OCI-LY3 (cell line): ENCODE results near the gene PXYLP1.

ENCODE experiments used
- H2AFZ ChIP-seq: fragments of 200-600, 300-600 bp; shearing (Covaris generic); 2 replicates; pipeline ENCODE4 v1.6.0; 2014; ENCODE audit warnings: antibody characterized with exemption, low read depth, low read length
- H3K27ac ChIP-seq: fragments of 200-600, 300-600 bp; sonication (generic); 2 replicates; pipeline ENCODE4 v1.5.1; 2014; ENCODE audit warnings: mild to moderate bottlenecking, low read length, moderate library complexity, mixed read lengths
- H3K27me3 ChIP-seq: fragments of 200-600, 300-600 bp; sonication (generic); 2 replicates; pipeline ENCODE4 v1.6.1; 2014; ENCODE audit warnings: low read depth, low read length, mixed read lengths
- H3K36me3 ChIP-seq: fragments of 200-600, 300-600 bp; sonication (generic); replicated peaks from 2 replicates; pipeline ENCODE3; 2014; ENCODE audit warnings: low read depth, low read length, mixed read lengths
- H3K4me1 ChIP-seq: fragments of 300-600, 200-600 bp; sonication (generic); 2 replicates; pipeline ENCODE4 v1.6.1; 2014; ENCODE audit warnings: low read length, mixed read lengths
- H3K4me2 ChIP-seq: fragments of 200-600, 300-600 bp; sonication (generic); 2 replicates; pipeline ENCODE4 v1.6.1; 2014; ENCODE audit warnings: low read length, mixed read lengths
- H3K4me3 ChIP-seq: fragments of 300-600, 200-600 bp; sonication (generic); 2 replicates; pipeline ENCODE4 v1.5.1; 2014; ENCODE audit warnings: antibody characterized with exemption, mild to moderate bottlenecking, low read length, moderate library complexity
- H3K79me2 ChIP-seq: fragments of 300-600, 200-600 bp; shearing (Covaris generic); 2 replicates; pipeline ENCODE4 v1.6.1; 2014; ENCODE audit warnings: mild to moderate bottlenecking, low read length, mixed read lengths
- H3K9ac ChIP-seq: fragments of 300-600, 200-600 bp; shearing (Covaris generic); 2 replicates; pipeline ENCODE4 v1.6.0; 2014; ENCODE audit warnings: mild to moderate bottlenecking, low read length, moderate library complexity
- H3K9me3 ChIP-seq: fragments of 200-600, 300-600 bp; shearing (Covaris generic); 2 replicates; pipeline ENCODE4 v1.6.1; 2014; ENCODE audit warnings: low read length, mixed read lengths; ENCODE audit not compliant: insufficient read depth
- H4K20me1 ChIP-seq: fragments of 200-600, 300-600 bp; sonication (generic); 2 replicates; pipeline ENCODE4 v1.6.1; 2016; ENCODE audit warnings: low read length, mixed read lengths; ENCODE audit not compliant: insufficient read depth
- EZH2phosphoT487 ChIP-seq: fragments of 200-600 bp; shearing (Covaris generic); IDR thresholded peaks from 2 replicates; pipeline ENCODE4 v1.6.1; 2018; ENCODE audit warnings: antibody characterized with exemption, mixed run types, low read depth
- TF ChIP-seq, protein P1 (sequence below): fragments of 200-600, 300-600 bp; sonication (generic); IDR thresholded peaks from 2 replicates; pipeline ENCODE4 v1.5.1; 2014; ENCODE audit warnings: antibody characterized with exemption, low read length, low read depth

PXYLP1 gene

DNA sequence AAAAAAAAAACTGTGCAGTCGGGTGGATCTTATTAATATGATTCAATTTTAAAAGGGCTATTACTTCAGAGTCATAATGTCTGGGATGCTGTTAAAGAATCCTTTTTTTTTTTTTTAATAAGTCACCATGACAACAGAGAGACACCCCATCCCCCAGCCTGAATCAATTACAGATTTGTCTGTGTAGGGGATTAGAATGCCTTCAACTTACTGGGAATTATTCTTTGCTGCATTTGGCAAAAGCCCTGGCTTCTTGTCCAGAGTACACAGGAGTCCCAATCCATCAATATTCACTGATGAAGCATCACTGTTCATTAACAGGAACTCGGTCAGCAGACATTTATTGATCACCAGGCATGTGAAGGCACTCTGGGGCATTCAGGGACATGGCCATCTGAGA is 12.7 kb upstream of the PXYLP1 start:
- no peak overlapping the region for H3K4me2 ChIP-seq
- peaks cover 7% of the 10 kb centered on the region; the same call in 1 of the 2 replicates for H3K27me3 ChIP-seq
- H4K20me1 ChIP-seq, result no peaks in the 10 kb centered on the region
- H3K9me3 ChIP-seq, result no peaks in the 10 kb centered on the region
- H2AFZ ChIP-seq, result no peak overlapping the region
- no peak for TF ChIP-seq EZH2phosphoT487
- TF ChIP-seq, protein P1, sequence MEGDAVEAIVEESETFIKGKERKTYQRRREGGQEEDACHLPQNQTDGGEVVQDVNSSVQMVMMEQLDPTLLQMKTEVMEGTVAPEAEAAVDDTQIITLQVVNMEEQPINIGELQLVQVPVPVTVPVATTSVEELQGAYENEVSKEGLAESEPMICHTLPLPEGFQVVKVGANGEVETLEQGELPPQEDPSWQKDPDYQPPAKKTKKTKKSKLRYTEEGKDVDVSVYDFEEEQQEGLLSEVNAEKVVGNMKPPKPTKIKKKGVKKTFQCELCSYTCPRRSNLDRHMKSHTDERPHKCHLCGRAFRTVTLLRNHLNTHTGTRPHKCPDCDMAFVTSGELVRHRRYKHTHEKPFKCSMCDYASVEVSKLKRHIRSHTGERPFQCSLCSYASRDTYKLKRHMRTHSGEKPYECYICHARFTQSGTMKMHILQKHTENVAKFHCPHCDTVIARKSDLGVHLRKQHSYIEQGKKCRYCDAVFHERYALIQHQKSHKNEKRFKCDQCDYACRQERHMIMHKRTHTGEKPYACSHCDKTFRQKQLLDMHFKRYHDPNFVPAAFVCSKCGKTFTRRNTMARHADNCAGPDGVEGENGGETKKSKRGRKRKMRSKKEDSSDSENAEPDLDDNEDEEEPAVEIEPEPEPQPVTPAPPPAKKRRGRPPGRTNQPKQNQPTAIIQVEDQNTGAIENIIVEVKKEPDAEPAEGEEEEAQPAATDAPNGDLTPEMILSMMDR, result no peak
- no peak overlapping the region for H3K27ac ChIP-seq
- H3K4me3 ChIP-seq, result no peak overlapping the region
- no peaks in the 10 kb centered on the region for H3K36me3 ChIP-seq
- no peaks in the 10 kb centered on the region for H3K4me1 ChIP-seq
- no peak overlapping the region for H3K9ac ChIP-seq
- H3K79me2 ChIP-seq, result no peaks in the 10 kb centered on the region

DNA sequence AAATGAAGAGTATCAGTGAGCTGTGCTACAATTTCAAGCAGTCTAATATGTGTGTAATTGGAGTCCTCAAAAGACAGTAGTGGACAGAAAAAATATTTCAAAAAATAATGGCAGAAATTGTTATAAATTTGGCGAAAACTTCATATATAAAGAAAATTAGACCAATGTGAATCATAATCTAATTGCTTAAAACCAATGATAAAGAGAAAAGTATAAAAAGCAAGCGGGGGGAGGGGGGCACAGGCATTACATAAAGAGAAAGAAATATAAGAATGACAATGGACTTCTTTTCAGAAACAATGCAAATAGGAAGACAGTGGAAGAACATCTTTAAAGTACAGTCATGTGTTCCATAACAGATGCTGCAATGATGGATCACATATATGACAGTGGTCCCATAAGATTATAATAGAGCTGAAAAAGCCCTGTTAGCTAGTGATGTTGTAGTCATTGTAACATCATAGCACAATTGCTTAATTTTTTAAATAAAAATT is 7.9 kb upstream of the PXYLP1 start:
- Histone ChIP-seq H3K79me2 (no peaks in the 10 kb centered on the region), H2AFZ (no peak overlapping the region), H3K4me1 (no peaks in the 10 kb centered on the region), H4K20me1 (no peaks in the 10 kb centered on the region), H3K4me2 (no peak overlapping the region), H3K9me3 (no peaks in the 10 kb centered on the region), H3K27ac (no peak overlapping the region), H3K36me3 (no peaks in the 10 kb centered on the region), H3K9ac (no peak overlapping the region), H3K27me3 (peaks cover 10% of the 10 kb centered on the region; the same call in 1 of the 2 replicates), H3K4me3 (no peak overlapping the region)
- TF ChIP-seq EZH2phosphoT487, result no peak
- TF ChIP-seq, protein P1, result no peak

DNA sequence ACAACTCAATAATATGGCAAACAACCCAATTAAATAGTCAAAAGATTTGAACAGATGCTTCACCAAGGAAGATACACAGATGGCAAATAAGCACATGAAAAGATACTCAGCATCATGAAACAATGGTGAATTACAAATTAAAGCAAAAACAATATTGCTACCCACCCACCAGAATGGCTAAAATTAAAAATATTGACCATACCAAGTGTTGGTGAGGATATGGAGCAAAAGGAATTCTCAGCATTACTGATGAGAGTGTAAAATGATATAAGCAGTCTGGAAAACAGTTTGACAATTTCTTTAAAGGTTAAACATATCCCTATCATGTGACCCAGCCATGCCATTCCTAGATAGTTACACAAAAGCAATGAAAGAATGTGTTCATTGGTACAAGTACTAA is 5.7 kb upstream of the PXYLP1 start:
- H2AFZ ChIP-seq, result no peak overlapping the region
- peaks cover 10% of the 10 kb centered on the region; the same call in 1 of the 2 replicates for H3K27me3 ChIP-seq
- no peaks in the 10 kb centered on the region for H3K36me3 ChIP-seq
- H4K20me1 ChIP-seq, result no peaks in the 10 kb centered on the region
- H3K4me2 ChIP-seq, result no peak overlapping the region
- no peaks in the 10 kb centered on the region for H3K4me1 ChIP-seq
- no peak overlapping the region for H3K4me3 ChIP-seq
- H3K79me2 ChIP-seq, result no peaks in the 10 kb centered on the region
- H3K9ac ChIP-seq, result no peak overlapping the region
- no peak for TF ChIP-seq EZH2phosphoT487
- TF ChIP-seq, protein P1, result no peak
- H3K9me3 ChIP-seq, result no peaks in the 10 kb centered on the region
- H3K27ac ChIP-seq, result no peak overlapping the region

DNA sequence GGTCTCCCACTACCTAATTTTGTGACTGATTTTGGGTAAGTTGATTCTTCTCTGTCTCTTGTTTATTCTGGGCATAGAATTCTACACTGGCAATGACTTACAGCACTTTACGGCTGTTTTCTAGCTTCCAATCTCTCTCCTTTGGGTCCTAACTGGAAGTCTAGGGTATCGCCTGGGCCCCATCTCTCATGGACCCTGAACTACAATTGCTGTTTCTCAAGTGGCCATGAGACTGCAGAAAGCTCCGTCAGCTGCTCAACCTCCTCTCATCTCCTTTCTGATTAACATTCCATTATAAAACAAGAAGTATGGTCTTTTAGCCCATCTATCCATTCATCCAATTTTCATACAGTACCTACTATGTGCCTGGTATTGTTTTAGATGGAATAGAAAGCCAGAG is 4.4 kb upstream of the PXYLP1 start:
- TF ChIP-seq EZH2phosphoT487, result no peak
- TF ChIP-seq, protein P1, result no peak

More for the DNA sequence above, 4.4 kb upstream of the PXYLP1 start:
- H3K9me3 ChIP-seq, result no peaks in the 10 kb centered on the region
- no peaks in the 10 kb centered on the region for H3K36me3 ChIP-seq
- H3K4me3 ChIP-seq, result no peak overlapping the region
- no peak overlapping the region for H3K4me2 ChIP-seq
- H3K27ac ChIP-seq, result no peak overlapping the region
- H3K79me2 ChIP-seq, result no peaks in the 10 kb centered on the region
- no peak overlapping the region for H2AFZ ChIP-seq
- 0 out of 2 replicates have a peak, but pooled peaks cover 4% of the 10 kb centered on the region for H3K27me3 ChIP-seq
- H4K20me1 ChIP-seq, result no peaks in the 10 kb centered on the region
- no peaks in the 10 kb centered on the region for H3K4me1 ChIP-seq
- no peak overlapping the region for H3K9ac ChIP-seq
